Stimulated activated CD8-positive, alpha-beta memory T cell treated with anti-CD3 and anti-CD28 coated beads, Interleukin-12 subunit alpha, Interleukin-12 subunit beta, amount 100 ng/mL, for 24 hours (primary cell): ENCODE results near the gene PERP.
"Not testable (repeated sequence)": the region's sequence is repeated elsewhere in the genome, so short reads cannot be mapped to it uniquely, and the experiment has no call there.

Experiments
- DNase-seq: peaks from one replicate; pipeline ENCODE4 v3.0.0-alpha.2; 2020; ENCODE audit errors: extremely low read depth

Gene PERP

GRCh38 chr6:138105446-138105845, 1.8 kb downstream of the PERP start:
- no peak for DNase-seq

DNA sequence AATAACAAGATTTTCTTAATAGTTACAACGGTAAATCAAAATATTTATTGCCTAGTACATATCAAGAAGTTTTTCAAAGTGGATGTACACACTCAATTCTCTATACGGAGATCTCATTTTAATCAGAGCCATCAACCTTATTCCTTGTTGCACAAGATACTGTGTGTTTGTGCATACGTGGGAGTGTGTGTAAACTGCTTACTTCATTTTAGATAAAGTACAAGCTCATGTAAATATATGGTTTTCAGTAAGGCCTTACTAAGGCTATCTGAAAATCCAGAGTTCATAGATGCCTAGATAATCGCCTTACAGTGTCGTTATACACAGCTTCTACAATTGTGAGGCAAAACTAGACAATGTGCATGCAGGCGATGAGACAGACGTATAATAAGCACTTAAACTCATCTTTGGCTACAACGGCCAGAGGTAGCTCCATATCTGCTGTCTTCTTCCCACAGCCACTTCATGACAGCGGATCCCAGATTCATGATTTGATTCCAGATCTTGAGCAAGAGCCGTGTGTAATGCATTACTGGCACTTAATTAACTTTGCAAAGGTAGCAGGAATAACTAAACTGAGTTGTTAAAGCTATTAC, 2.5 kb downstream of the PERP start:
- no peak for DNase-seq

- no peak for DNase-seq
These were observed 3.3 kb downstream of the PERP start for GRCh38 chr6:138103871-138104270.

GRCh38 chr6:138101946-138102731, 5.1 kb downstream of the PERP start:
- DNase-seq, result no peak

DNA sequence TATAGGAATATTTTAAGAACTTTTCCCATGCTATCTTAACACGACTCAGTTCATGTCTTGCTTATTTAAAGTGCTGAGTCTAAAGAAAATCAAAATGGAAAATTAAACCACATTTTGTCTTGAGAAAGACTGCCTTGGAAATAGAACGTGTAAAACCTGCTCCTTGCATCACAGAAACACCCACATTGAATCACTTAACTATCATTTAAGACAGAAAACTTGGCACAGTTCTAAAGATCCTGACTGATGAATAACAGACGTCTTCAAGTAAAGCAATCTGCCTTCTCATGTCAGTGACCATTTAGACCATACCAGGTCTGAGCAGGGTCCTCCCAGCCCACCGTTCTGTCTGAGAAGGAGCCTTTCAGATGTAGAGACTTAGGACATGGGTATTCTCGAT, 7.4 kb downstream of the PERP start:
- no peak for DNase-seq

DNA sequence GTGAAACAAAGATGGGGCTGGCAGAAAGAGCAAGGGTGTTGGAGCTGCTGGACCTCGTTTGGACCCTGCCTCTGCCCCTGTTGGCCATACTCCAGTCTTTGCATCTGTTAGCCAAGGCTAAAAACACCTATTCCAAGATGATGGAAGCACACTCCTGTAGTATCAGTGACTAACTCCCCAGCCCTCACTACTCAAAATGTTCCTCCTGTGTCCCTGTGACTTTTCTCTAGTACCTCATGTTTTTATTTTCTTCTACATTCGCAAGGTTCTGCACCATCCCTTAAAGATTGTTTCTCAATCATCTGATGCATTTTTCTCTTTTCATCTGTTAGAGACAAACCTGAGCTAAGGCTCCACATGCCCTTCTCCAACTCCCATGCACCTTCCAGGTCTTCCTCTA, 8.9 kb downstream of the PERP start:
- no peak for DNase-seq

DNA sequence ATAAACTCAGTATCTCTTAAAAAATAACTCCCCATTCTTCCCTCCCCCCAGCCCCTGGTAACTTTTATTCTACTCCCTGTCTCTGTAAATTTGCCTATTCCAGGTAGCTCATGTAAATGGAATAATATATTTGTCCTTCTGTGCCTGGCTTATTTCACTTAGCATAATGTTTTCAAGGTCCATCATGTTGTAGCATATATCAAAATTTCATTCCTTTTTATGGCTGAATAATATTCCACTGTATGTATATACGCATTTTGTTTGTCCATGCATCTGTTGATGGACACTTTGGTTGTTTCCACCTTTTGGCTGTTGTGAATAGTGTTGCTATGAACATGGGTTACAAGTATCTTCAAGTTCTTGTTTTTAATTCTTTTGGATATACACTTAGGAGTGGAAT, 13.0 kb downstream of the PERP start:
- DNase-seq, result no peak

GRCh38 chr6:138093632-138094031, 13.6 kb downstream of the PERP start:
- DNase-seq, result no peak

GRCh38 chr6:138092686-138093085, 14.5 kb downstream of the PERP start:
- DNase-seq, result no peak

DNA sequence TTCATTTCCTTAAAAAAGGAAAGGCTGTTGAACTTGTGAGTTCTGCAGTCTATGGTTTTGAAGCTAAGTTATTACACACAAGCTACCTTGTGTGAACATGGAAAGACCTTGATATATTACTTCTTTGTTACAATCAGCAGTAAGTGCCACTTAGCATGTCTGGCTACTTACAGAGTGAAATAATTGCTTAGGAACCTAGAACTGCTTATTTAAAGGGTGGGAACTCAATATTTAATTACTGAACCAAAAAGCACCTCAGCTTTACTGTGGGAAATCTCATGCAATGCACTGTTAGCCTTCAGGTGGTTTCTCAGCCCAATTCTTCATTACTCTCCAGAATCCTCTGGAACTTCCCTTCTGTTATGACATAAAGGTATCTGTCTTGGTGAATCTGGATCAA, 17.9 kb downstream of the PERP start:
- no peak for DNase-seq

DNA sequence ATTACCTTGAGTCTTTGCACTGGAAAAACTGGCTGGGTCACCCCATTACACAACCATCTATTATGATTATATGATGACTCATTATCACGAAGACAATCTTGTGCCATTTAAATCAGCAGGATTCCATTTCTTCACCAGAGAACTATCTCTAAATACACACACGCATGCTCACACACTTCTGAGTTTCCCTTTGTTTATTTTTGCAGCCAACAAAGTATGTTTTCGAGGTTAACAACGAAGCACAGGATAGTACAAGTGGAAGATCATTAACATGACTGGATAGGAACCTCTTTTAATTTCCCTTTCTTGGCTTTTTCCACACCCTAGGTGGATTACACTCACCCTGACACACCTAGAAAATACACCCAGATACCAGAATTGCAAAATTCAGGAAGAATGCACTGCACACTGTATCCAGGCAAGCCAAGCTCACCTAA, 18.9 kb downstream of the PERP start:
- DNase-seq, result no peak

GRCh38 chr6:138087593-138088325, 19.5 kb downstream of the PERP start:
- DNase-seq, result no peak

- no peak for DNase-seq
These were observed 20.5 kb downstream of the PERP start for GRCh38 chr6:138086573-138087196.

DNA sequence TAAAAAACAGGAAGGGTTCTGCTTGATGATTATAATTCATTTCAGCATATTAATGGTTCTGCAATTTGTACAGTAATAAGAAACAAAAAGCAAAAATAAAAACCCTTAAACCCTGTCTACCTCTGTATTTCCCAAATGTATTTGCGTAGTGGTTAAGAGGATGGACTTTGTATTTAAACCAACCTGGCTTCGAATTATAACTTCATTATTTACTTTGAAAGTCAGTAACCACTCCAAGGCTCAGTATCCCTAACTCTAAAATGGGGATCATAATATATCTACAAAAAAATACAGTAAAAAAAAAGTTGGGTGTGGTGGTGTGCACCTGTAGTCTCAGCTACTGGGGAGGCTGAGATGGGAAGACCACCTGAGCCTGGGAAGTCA, 21.4 kb downstream of the PERP start:
- DNase-seq, result no peak

DNA sequence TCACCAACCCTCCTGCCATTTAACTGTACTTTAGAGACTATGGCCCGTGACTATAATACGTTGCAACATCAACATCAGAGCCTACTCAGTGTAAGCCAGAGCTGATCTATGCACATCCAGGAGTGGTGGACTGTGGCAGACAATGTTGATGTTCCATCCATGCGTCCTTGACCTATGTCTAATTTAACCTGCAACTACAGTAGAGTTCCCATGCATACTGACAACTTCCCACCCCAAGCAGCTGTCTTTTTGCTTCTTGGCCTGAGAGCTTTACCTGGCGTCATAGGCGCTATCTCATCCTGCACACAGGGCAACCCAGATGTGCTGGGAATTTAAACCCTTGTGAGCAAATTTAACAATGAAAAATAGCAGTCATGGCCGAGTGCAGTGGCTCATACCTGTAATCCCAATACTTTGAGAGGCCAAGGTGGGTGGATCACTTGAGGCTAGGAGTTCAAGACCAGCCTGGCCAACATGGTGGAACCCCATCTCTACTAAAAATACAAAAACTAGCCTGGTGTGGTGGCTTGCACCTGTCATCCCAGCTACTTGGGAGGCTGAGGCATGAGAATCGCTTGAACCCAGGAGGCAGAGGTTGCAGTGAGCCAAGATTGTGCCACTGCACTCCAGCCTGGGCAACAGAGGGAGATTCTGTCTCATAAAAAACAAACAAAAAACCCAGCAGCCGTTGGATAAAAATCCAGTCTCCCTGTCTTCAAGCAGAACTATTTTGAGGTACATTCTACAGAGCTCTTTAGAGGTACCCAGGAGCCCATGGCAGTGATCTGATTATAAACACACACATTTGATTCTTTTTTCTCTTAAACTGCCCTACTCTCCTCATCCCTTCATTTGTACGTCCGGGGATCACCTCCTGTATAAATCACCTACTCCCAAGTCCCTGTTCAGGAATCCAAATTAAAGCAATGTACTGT, 22.0 kb downstream of the PERP start:
- no peak for DNase-seq

DNA sequence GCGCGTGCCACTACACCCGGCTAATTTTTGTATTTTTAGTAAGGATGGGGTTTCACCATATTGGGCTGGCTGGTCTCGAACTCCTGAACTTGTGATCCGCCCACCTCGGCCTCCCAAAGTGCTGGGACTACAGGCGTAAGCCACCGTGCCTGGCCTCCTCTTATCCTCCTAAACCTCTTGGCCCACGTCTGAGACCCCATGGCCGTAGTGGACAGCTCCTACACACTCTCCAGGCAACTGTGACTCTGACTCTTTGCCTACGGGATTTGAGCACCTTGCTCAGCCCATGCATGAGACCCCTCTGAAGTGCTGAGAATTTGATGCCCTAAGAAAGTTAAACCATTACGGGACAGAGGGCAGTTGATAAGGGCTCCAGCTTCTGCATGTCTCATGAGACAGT, 25.0 kb downstream of the PERP start:
- no peak for DNase-seq

DNA sequence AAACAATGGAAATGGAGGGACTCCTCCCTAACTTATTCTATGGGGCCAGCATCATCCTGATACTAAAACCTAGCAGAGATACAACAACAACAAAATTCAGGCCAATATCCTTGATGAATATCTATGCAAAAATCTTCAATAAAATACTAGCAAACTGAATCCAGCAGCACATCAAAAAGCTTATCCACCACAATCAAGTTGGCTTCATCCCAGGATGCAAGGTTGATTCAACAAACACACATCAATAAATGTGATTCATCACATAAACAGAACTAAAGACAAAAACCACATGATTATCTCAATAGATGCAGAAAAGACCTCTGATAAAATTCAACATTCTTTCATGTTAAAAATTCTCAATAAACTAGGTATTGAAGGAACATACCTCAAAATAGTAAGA, 27.7 kb downstream of the PERP start:
- DNase-seq, result not testable (repeated sequence)

GRCh38 chr6:138078491-138078890, 28.7 kb downstream of the PERP start:
- no peak for DNase-seq

- DNase-seq, result no peak
These were observed 34.0 kb downstream of the PERP start for GRCh38 chr6:138073264-138073663.

DNA sequence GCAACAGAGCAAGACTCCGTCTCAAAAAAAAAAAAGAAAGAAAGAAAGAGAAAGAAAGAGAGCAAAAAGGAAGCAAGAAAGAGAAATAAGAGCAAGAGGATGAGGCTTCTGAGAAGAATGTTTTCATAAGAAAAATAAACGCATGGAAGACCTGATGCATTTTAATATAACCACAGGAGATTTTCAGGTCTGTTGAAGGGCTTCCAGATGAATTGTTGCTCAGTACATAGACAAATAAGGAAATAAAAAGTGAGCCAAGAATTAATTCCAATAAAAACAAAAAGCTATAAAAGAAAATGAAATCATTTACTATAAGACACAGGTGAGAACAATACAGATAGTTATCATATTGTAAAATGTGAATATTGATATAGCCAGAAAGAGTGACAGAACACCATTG, 43.5 kb downstream of the PERP start:
- no peak for DNase-seq

GRCh38 chr6:138054982-138055381, 52.2 kb downstream of the PERP start:
- no peak for DNase-seq
